GM21529 (cell line): Measurements from ENCODE around the gene MCCD1.
"Not testable (repeated sequence)": the region's sequence is repeated elsewhere in the genome, so short reads cannot be mapped to it uniquely, and the experiment has no call there.

Experiments used
- ATAC-seq: cut with Tn5 transposase; IDR thresholded peaks from one replicate; pipeline ENCODE4 v1.9.1; 2021; ENCODE audit not compliant: unreplicated experiment

MCCD1 gene

GRCh38 chr6:31528821-31529328 lies at the start of gene MCCD1:
Gene MCCD1, plus strand, starts transcription at chr6:31528962. Its CDS starts 53 bp downstream, at chr6:31529015.
- no peak for ATAC-seq

GRCh38 chr6:31479151-31479932 lies 49.4 kb upstream of the MCCD1 start:
- no peak for ATAC-seq

GRCh38 chr6:31479933-31480535 lies 48.7 kb upstream of the MCCD1 start:
- ATAC-seq = no peak

GRCh38 chr6:31480574-31480973 lies 48.2 kb upstream of the MCCD1 start:
- no peak for ATAC-seq

- no peak for ATAC-seq
These were observed 45.4 kb upstream of the MCCD1 start for GRCh38 chr6:31483392-31483791.

GRCh38 chr6:31485055-31485454 lies 43.7 kb upstream of the MCCD1 start:
- no peak for ATAC-seq

GRCh38 chr6:31486065-31486837 lies 42.5 kb upstream of the MCCD1 start:
- not testable (repeated sequence) for ATAC-seq

GRCh38 chr6:31487674-31488073 lies 41.1 kb upstream of the MCCD1 start:
- ATAC-seq = not testable (repeated sequence)

GRCh38 chr6:31489086-31489485 lies 39.7 kb upstream of the MCCD1 start:
- ATAC-seq = no peak

GRCh38 chr6:31490115-31490873 lies 38.5 kb upstream of the MCCD1 start:
- no peak for ATAC-seq

- ATAC-seq = not testable (repeated sequence)
These were observed 35.2 kb upstream of the MCCD1 start for GRCh38 chr6:31493550-31493874.

GRCh38 chr6:31493875-31494694 lies 34.7 kb upstream of the MCCD1 start:
- ATAC-seq = no peak

GRCh38 chr6:31495580-31495979 lies 33.2 kb upstream of the MCCD1 start:
- no peak for ATAC-seq

- not testable (repeated sequence) for ATAC-seq
These were observed 31.9 kb upstream of the MCCD1 start for GRCh38 chr6:31496826-31497225.

- ATAC-seq = peak; percentile 57
These were observed 31.0 kb upstream of the MCCD1 start, which contains the start of gene MICB for GRCh38 chr6:31497531-31498476. Gene MICB, plus strand, starts transcription at chr6:31498145. Its CDS starts 49 bp downstream, at chr6:31498194.

GRCh38 chr6:31498748-31499147 lies 30.0 kb upstream of the MCCD1 start:
- no peak for ATAC-seq

- not testable (repeated sequence) for ATAC-seq
These were observed 29.1 kb upstream of the MCCD1 start for GRCh38 chr6:31499648-31500047.

GRCh38 chr6:31502586-31502985 lies 26.2 kb upstream of the MCCD1 start:
- ATAC-seq = no peak

GRCh38 chr6:31509036-31509435 lies 19.7 kb upstream of the MCCD1 start:
- not testable (repeated sequence) for ATAC-seq
